ENCODE results near the gene ELP4. TPM values are rescaled to one million over a fixed set of nuclear protein-coding genes. Genes with fewer than 3 reads are reported as not detected.

ELP4 gene
- polyA plus RNA-seq, 3 donors from 2014 or later: 20.9 to 33.9 (median 22.3) TPM

GRCh38 chr11:31821766-31822165, 312.2 kb downstream of the ELP4 start:
- peaks cover 0 to 17% (median 4%) of the 10 kb centered on the region in 6 donors for H3K9me3 Mint-ChIP-seq
- no peak overlapping the region for H3K4me3 Mint-ChIP-seq
- peaks cover 0 to 3% (median 0%) of the 10 kb centered on the region in 3 donors for H3K36me3 Mint-ChIP-seq
- peaks cover 11 to 16% of the 10 kb centered on the region in 2 donors for H3K4me1 Mint-ChIP-seq
- DNase-seq: no peak
- no peak overlapping the region for H3K27ac Mint-ChIP-seq
- peaks cover 41 to 61% (median 46%) of the 10 kb centered on the region in 3 donors for H3K27me3 Mint-ChIP-seq (ENCODE audit: low read depth in 3 of 3)

- H3K4me3 Mint-ChIP-seq: no peak overlapping the region
- peaks cover 0 to 19% (median 4%) of the 10 kb centered on the region in 6 donors for H3K9me3 Mint-ChIP-seq
- peaks cover 7 to 13% of the 10 kb centered on the region in 2 donors for H3K4me1 Mint-ChIP-seq
- no peak overlapping the region for H3K27ac Mint-ChIP-seq
- no peak for DNase-seq
- peaks cover 43 to 59% (median 46%) of the 10 kb centered on the region in 3 donors for H3K27me3 Mint-ChIP-seq (ENCODE audit: low read depth in 3 of 3)
- peaks cover 0 to 3% (median 0%) of the 10 kb centered on the region in 3 donors for H3K36me3 Mint-ChIP-seq
These were observed 312.8 kb downstream of the ELP4 start for GRCh38 chr11:31822175-31822926.

- Mint-ChIP-seq H3K27ac (no peak overlapping the region), H3K4me3 (no peak overlapping the region), H3K36me3 (peaks cover 0 to 3% (median 0%) of the 10 kb centered on the region in 3 donors), H3K4me1 (peaks cover 7 to 20% of the 10 kb centered on the region in 2 donors), H3K27me3 (ENCODE audit: low read depth in 3 of 3) (peaks cover 49 to 65% (median 52%) of the 10 kb centered on the region in 3 donors), H3K9me3 (peaks cover 0 to 26% (median 4%) of the 10 kb centered on the region in 6 donors)
- DNase-seq: no peak
These were observed 313.5 kb downstream of the ELP4 start for GRCh38 chr11:31822927-31823643.

- Mint-ChIP-seq H3K4me1 (peaks cover 4 to 21% of the 10 kb centered on the region in 2 donors), H3K27ac (no peak overlapping the region), H3K36me3 (peaks cover 0 to 3% (median 0%) of the 10 kb centered on the region in 3 donors), H3K4me3 (no peak overlapping the region), H3K9me3 (peaks cover 0 to 28% (median 4%) of the 10 kb centered on the region in 6 donors), H3K27me3 (ENCODE audit: low read depth in 3 of 3) (peaks cover 46 to 65% (median 53%) of the 10 kb centered on the region in 3 donors)
- no peak for DNase-seq
These were observed 314.2 kb downstream of the ELP4 start for GRCh38 chr11:31823644-31824331.

GRCh38 chr11:31824332-31824878, 314.8 kb downstream of the ELP4 start:
- Mint-ChIP-seq H3K27ac (no peak overlapping the region), H3K4me1 (peaks cover 4 to 21% of the 10 kb centered on the region in 2 donors), H3K4me3 (no peak overlapping the region), H3K9me3 (peaks cover 0 to 28% (median 4%) of the 10 kb centered on the region in 6 donors), H3K36me3 (peaks cover 0 to 7% (median 3%) of the 10 kb centered on the region in 3 donors), H3K27me3 (ENCODE audit: low read depth in 3 of 3) (peaks cover 45 to 70% (median 54%) of the 10 kb centered on the region in 3 donors)
- DNase-seq: no peak

- no peak overlapping the region for H3K27ac Mint-ChIP-seq
- peaks cover 50 to 74% (median 50%) of the 10 kb centered on the region in 3 donors for H3K27me3 Mint-ChIP-seq (ENCODE audit: low read depth in 3 of 3)
- peaks cover 4 to 21% of the 10 kb centered on the region in 2 donors for H3K4me1 Mint-ChIP-seq
- H3K4me3 Mint-ChIP-seq: peak overlapping the region in 1 of 5 donors; percentile 38
- peaks cover 0 to 7% (median 3%) of the 10 kb centered on the region in 3 donors for H3K36me3 Mint-ChIP-seq
- DNase-seq: no peak
- H3K9me3 Mint-ChIP-seq: peaks cover 0 to 28% (median 4%) of the 10 kb centered on the region in 6 donors
These were observed 315.6 kb downstream of the ELP4 start for GRCh38 chr11:31824879-31825837.

- Mint-ChIP-seq H3K4me1 (peaks cover 4 to 21% of the 10 kb centered on the region in 2 donors), H3K4me3 (peak overlapping the region in 1 of 5 donors; percentile 27), H3K27ac (no peak overlapping the region), H3K27me3 (ENCODE audit: low read depth in 3 of 3) (peaks cover 48 to 74% (median 50%) of the 10 kb centered on the region in 3 donors), H3K9me3 (peaks cover 0 to 28% (median 4%) of the 10 kb centered on the region in 6 donors), H3K36me3 (peaks cover 0 to 7% (median 3%) of the 10 kb centered on the region in 3 donors)
- no peak for DNase-seq
These were observed 316.4 kb downstream of the ELP4 start for GRCh38 chr11:31825838-31826484.

- Mint-ChIP-seq H3K27me3 (ENCODE audit: low read depth in 3 of 3) (peaks cover 48 to 70% (median 49%) of the 10 kb centered on the region in 3 donors), H3K4me3 (peak overlapping the region in 2 of 5 donors; percentile 2 to 21), H3K27ac (no peak overlapping the region), H3K36me3 (peaks cover 0 to 7% (median 3%) of the 10 kb centered on the region in 3 donors), H3K9me3 (peaks cover 0 to 20% (median 3%) of the 10 kb centered on the region in 6 donors), H3K4me1 (peaks cover 4 to 21% of the 10 kb centered on the region in 2 donors)
- no peak for DNase-seq
These were observed 317.2 kb downstream of the ELP4 start for GRCh38 chr11:31826536-31827438.

GRCh38 chr11:31827455-31828206, 318.1 kb downstream of the ELP4 start:
- H3K4me1 Mint-ChIP-seq: peaks cover 4 to 21% of the 10 kb centered on the region in 2 donors
- peaks cover 0 to 15% (median 2%) of the 10 kb centered on the region in 6 donors for H3K9me3 Mint-ChIP-seq
- peaks cover 42 to 66% (median 42%) of the 10 kb centered on the region in 3 donors for H3K27me3 Mint-ChIP-seq (ENCODE audit: low read depth in 3 of 3)
- peaks cover 0 to 7% (median 3%) of the 10 kb centered on the region in 3 donors for H3K36me3 Mint-ChIP-seq
- no peak overlapping the region for H3K27ac Mint-ChIP-seq
- H3K4me3 Mint-ChIP-seq: peak overlapping the region in 2 of 5 donors; percentile 26 to 40
- DNase-seq: no peak

- Mint-ChIP-seq H3K36me3 (peaks cover 0 to 7% (median 3%) of the 10 kb centered on the region in 3 donors), H3K27me3 (ENCODE audit: low read depth in 3 of 3) (peaks cover 36 to 60% (median 38%) of the 10 kb centered on the region in 3 donors), H3K4me3 (no peak overlapping the region), H3K9me3 (peaks cover 0 to 15% (median 0%) of the 10 kb centered on the region in 6 donors), H3K27ac (no peak overlapping the region), H3K4me1 (peaks cover 4 to 21% of the 10 kb centered on the region in 2 donors)
- DNase-seq: no peak
These were observed 318.6 kb downstream of the ELP4 start for GRCh38 chr11:31828217-31828616.

Data from immature natural killer cell (primary cell).